Hepatocyte (in vitro differentiated cells): ENCODE measurements around the gene RSPO4. TPM values are rescaled to one million over a fixed set of nuclear protein-coding genes. Genes with fewer than 3 reads are reported as not detected.

Experiments used
- DNase-seq: peaks from one replicate; pipeline ENCODE4 v3.0.0-alpha.2; 2016; ENCODE audit warnings: low spot score
- H2AFZ ChIP-seq: fragments of 200-600 bp; sonication (generic); 2 replicates; pipeline ENCODE4 v1.6.0; 2016; ENCODE audit warnings: antibody characterized with exemption, mild to moderate bottlenecking
- H3K27ac ChIP-seq: fragments of 200-600 bp; sonication (generic); 2 replicates; pipeline ENCODE4 v1.5.1; 2016; ENCODE audit warnings: mild to moderate bottlenecking
- H3K27me3 ChIP-seq: fragments of 200-600 bp; sonication (generic); 2 replicates; pipeline ENCODE4 v1.6.1; 2016
- H3K36me3 ChIP-seq: fragments of 200-600 bp; sonication (generic); replicated peaks from 2 replicates; pipeline ENCODE4 v1.5.1; 2016; ENCODE audit warnings: low read depth; ENCODE audit not compliant: insufficient read depth
- H3K4me1 ChIP-seq: fragments of 200-600 bp; sonication (generic); 2 replicates; pipeline ENCODE4 v1.5.1; 2016; ENCODE audit warnings: mild to moderate bottlenecking, moderate library complexity; ENCODE audit not compliant: insufficient read depth
- H3K4me2 ChIP-seq: fragments of 200-600 bp; sonication (generic); 2 replicates; pipeline ENCODE4 v1.6.0; 2016
- H3K4me3 ChIP-seq: fragments of 200-600 bp; sonication (generic); 2 replicates; pipeline ENCODE4 v1.5.1; 2016; ENCODE audit warnings: mild to moderate bottlenecking
- H3K79me2 ChIP-seq: fragments of 200-600 bp; sonication (generic); 2 replicates; pipeline ENCODE4 v1.6.0; 2017; ENCODE audit warnings: mild to moderate bottlenecking
- H3K9me2 ChIP-seq: fragments of 200-600 bp; sonication (generic); replicated peaks from 2 replicates; pipeline ENCODE4 v1.6.0; 2017; ENCODE audit warnings: mild to moderate bottlenecking; ENCODE audit not compliant: insufficient read depth
- H3K9me3 ChIP-seq: fragments of 200-600 bp; sonication (generic); 2 replicates; pipeline ENCODE4 v1.5.1; 2016; ENCODE audit warnings: low read depth, mild to moderate bottlenecking
- H4K20me1 ChIP-seq: fragments of 200-600 bp; sonication (generic); 2 replicates; pipeline ENCODE4 v1.6.0; 2016; ENCODE audit warnings: mild to moderate bottlenecking; ENCODE audit not compliant: insufficient read depth, poor library complexity, severe bottlenecking
- CTCF ChIP-seq: fragments of 200-600 bp; sonication (generic); IDR thresholded peaks from 2 replicates; pipeline ENCODE4 v1.5.1; 2016; ENCODE audit warnings: antibody characterized with exemption, mild to moderate bottlenecking; ENCODE audit not compliant: poor library complexity
- EZH2 ChIP-seq: fragments of 200-600 bp; sonication (generic); IDR thresholded peaks from 2 replicates; pipeline ENCODE4 v1.6.1; 2016; ENCODE audit warnings: antibody characterized with exemption, mild to moderate bottlenecking, borderline replicate concordance
- EZH2phosphoT487 ChIP-seq: fragments of 200-600 bp; sonication (generic); IDR thresholded peaks from one replicate; pipeline ENCODE4 v1.6.1; 2018; ENCODE audit warnings: antibody characterized with exemption, mild to moderate bottlenecking, low read depth, moderate library complexity; ENCODE audit not compliant: unreplicated experiment, severe bottlenecking
- WGBS: methylation state at CpG from one replicate; pipeline ENCODE4 v1.1.6; 2016; ENCODE audit warnings: low lambda C conversion rate; ENCODE audit errors: missing lambda C conversion rate; 5-methylcytosine and 5-hydroxymethylcytosine counted together
- polyA plus RNA-seq: library from polyadenylated mRNA; unstranded; fragments of >200 nt; fragmentation: Nextera tagmentation; extraction: Ambion mirVana; gene quantifications from 2 replicates; pipeline ENCODE4 v1.2.1, GENCODE V29; 2016
- total RNA-seq: library from RNA; depleted of rRNA; stranded (reverse); fragments of >200 nt; gene quantifications from 2 replicates; pipeline ENCODE4 v1.2.3, GENCODE V29; 2014

The RSPO4 gene
- total and polyA plus RNA-seq, 2 experiments from 2014 or later, result 0.41 to 0.57 TPM

- H2AFZ ChIP-seq, result no peak overlapping the region
- H3K4me1 ChIP-seq, result no peaks in the 10 kb centered on the region
- H3K27me3 ChIP-seq, result no peaks in the 10 kb centered on the region
- no peak overlapping the region for H3K27ac ChIP-seq
- H3K79me2 ChIP-seq, result no peaks in the 10 kb centered on the region
- no peaks in the 10 kb centered on the region for H4K20me1 ChIP-seq
- TF ChIP-seq EZH2, result no peak
- TF ChIP-seq CTCF, result no peak
- no peak for TF ChIP-seq EZH2phosphoT487
- peak; percentile 36 for DNase-seq
- H3K9me3 ChIP-seq, result no peaks in the 10 kb centered on the region
- no peak overlapping the region for H3K4me3 ChIP-seq
- H3K36me3 ChIP-seq, result no peaks in the 10 kb centered on the region
- H3K9me2 ChIP-seq, result no peaks in the 10 kb centered on the region
- no peak overlapping the region for H3K4me2 ChIP-seq
Measured at GRCh38 chr20:924639-925038, 77.5 kb downstream of the RSPO4 start.

- H3K27me3 ChIP-seq, result no peaks in the 10 kb centered on the region
- no peak overlapping the region for H2AFZ ChIP-seq
- no peaks in the 10 kb centered on the region for H3K36me3 ChIP-seq
- DNase-seq, result no peak
- no peak overlapping the region for H3K27ac ChIP-seq
- no peaks in the 10 kb centered on the region for H3K79me2 ChIP-seq
- no peaks in the 10 kb centered on the region for H3K9me3 ChIP-seq
- no peaks in the 10 kb centered on the region for H3K4me1 ChIP-seq
- H3K9me2 ChIP-seq, result no peaks in the 10 kb centered on the region
- no peaks in the 10 kb centered on the region for H4K20me1 ChIP-seq
- H3K4me3 ChIP-seq, result no peak overlapping the region
- TF ChIP-seq EZH2 (no peak), CTCF (no peak)
- 95% methylated on average over 4 of the region's 4 CpGs for WGBS
- H3K4me2 ChIP-seq, result no peak overlapping the region
Measured at GRCh38 chr20:922781-923180, 79.3 kb downstream of the RSPO4 start.

DNA sequence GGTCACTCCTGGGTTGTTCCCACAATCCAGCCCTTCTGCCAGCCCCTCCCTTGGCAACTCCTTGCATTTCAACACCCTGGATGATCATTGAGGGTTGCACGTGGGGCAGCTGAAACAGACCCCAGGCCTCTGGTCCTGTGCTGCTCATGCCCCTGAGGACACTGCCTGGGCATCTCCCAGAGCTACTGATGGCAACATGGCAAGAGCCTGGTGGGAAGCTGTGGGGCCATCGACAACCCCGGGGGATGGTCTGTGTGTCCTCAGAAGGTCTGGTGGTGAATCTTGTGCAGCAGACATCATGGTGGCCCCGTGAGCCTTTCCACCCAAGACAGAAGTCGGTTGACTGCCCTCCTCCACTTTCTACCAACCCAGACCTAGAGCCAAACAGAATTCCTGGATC lies 81.0 kb downstream of the RSPO4 start:
- Histone ChIP-seq H3K79me2 (no peaks in the 10 kb centered on the region), H3K27me3 (no peaks in the 10 kb centered on the region), H3K36me3 (no peaks in the 10 kb centered on the region), H3K4me3 (no peak overlapping the region), H3K27ac (no peak overlapping the region), H3K4me2 (no peak overlapping the region), H3K9me3 (no peaks in the 10 kb centered on the region), H3K4me1 (no peaks in the 10 kb centered on the region), H2AFZ (no peak overlapping the region), H4K20me1 (no peaks in the 10 kb centered on the region), H3K9me2 (no peaks in the 10 kb centered on the region)
- DNase-seq, result no peak
- 97% methylated on average over 5 of the region's 5 CpGs for WGBS
- no peak for TF ChIP-seq CTCF
- TF ChIP-seq EZH2phosphoT487, result no peak
- TF ChIP-seq EZH2, result no peak

- Histone ChIP-seq H3K9me3 (no peaks in the 10 kb centered on the region), H3K27ac (no peak overlapping the region), H3K4me1 (no peaks in the 10 kb centered on the region), H3K9me2 (no peaks in the 10 kb centered on the region), H3K36me3 (no peaks in the 10 kb centered on the region), H4K20me1 (no peaks in the 10 kb centered on the region), H3K27me3 (no peaks in the 10 kb centered on the region), H3K4me2 (no peak overlapping the region), H3K4me3 (no peak overlapping the region), H2AFZ (no peak overlapping the region), H3K79me2 (no peaks in the 10 kb centered on the region)
- DNase-seq, result no peak
- TF ChIP-seq CTCF (no peak), EZH2 (no peak), EZH2phosphoT487 (no peak)
- 93% methylated on average over 4 of the region's 4 CpGs for WGBS
Measured at GRCh38 chr20:920311-920710, 81.8 kb downstream of the RSPO4 start.
